GM21367 (cell line): ENCODE data around the gene GXYLT2.
"Not testable (repeated sequence)": the region's sequence is repeated elsewhere in the genome, so short reads cannot be mapped to it uniquely, and the experiment has no call there.

Experiments used
- ATAC-seq: cut with Tn5 transposase; IDR thresholded peaks from one replicate; pipeline ENCODE4 v1.9.1; 2021; ENCODE audit not compliant: unreplicated experiment

Gene GXYLT2

DNA sequence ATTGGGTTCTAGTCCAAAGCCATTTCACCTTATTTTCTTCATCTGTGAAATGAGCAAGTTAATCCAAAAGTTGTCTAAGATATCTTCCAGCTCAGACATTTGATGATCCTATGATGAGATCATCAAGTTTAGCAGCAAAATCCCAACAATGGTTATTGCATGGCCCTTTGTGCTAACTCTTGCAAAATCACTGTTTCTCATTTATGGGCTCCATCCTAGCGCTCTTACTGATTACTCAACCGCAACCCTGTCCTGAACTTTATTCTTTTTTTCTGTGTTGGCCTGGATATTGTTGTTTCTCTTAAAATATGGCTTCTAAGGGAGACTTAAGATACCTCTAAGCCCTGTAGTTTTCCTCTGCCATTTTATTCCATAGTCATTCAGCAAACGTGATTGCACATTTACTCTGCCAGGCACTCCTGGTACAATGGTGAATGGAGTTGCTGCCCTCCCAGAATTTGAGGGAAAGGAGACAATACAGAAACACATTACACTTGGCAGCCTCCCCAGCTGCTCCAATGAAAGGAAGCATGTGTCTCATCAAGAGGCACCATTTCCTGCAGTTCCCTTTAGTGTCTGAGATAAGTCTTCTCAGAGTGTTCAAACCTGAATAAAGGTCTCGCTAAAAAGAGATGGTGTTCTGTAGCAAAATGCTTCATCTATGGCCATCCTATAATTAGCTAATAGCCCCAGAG lies 4.4 kb downstream of the GXYLT2 start:
- no peak for ATAC-seq

DNA sequence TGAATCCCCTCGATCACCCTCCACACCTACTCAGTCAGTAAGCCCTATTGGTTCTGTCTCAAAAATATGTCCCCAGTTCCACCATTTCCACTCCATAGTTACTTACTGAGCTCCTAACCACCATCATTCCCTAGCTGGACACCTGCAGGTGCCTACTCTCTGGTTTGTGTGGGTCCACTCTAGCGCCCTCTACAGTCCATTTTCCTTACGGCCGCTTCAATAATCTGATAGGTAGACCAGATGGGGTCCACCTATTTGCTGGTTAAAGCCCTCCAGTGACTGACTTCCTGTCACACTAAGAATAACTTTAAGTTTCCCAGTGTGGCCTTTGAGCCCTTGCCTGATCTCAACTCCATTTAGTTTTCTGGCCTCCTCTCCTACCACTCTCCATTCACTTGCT lies 5.0 kb downstream of the GXYLT2 start:
- no peak for ATAC-seq

DNA sequence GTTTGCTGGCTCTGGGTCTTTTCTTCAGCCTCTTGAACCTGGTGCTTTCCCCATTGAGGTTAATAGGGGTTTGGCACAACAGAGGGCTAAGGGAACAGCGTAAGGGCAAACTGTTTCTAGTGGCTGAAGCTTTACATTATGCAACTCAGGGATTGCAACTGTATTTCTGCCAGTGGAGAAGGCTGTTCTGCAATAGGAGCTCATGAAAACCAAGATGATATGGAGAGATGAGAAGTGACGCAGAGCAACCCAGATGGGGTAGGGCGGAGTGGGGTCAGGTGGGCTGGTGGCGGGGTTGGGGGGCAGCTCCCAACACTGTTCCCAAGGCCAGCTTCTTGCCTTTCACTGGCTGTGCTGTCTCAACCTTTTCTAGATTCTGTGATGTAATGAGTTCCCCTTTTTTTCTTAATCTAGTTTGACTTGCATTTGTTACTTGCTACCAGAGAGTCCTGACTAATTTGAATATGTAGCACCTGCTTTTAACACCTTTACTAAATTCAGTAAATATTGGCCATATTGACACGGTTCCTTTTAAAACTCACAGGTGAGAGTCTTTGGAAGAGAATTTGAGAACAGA lies 7.2 kb downstream of the GXYLT2 start:
- no peak for ATAC-seq

DNA sequence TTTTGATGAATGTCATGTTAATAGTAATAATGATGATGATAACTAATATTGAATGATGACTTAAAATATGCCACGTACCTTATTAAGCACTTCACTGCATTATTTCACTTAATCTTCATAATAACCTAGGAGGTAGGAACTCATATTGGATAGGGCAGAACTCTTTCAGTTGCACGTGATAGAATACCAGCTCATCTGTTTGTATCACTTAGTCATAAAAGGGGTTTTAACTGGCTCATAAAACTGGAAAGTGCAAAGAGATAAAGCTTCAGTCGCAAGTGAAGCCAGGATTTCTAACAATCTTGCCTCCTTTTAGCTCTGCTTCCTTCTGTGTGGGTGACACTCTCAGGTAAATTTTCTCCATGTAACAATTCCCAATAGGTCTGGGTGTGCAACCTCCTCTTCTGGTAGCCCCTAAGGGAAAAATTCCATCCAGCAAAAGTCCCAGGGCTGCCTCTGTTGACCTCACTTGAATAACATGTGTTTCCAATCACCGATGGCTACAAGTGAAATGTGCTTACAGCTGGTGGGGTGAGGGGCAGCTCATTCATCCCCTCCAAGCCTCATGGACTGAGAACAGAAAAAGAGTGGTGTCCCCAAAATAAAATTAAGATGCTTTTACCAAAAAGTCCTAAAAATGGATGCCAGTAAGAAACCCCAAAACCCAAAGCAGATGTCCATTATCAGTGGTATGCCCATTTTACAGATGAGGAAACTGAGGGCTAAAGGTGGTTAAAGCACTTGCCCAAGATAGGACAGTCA lies 9.3 kb downstream of the GXYLT2 start:
- ATAC-seq: no peak

DNA sequence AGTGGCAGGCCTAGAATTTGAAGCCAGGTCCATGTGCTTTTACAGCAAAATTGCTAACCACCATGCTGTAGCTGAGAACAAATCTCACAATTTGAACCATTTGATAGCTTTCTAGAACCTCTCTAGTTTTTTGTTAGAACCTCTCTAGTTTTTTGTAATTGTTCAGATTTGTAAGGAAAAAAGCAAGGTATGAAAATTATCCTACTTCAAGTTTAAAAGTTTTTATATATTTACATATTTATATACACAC lies 9.8 kb downstream of the GXYLT2 start:
- no peak for ATAC-seq

DNA sequence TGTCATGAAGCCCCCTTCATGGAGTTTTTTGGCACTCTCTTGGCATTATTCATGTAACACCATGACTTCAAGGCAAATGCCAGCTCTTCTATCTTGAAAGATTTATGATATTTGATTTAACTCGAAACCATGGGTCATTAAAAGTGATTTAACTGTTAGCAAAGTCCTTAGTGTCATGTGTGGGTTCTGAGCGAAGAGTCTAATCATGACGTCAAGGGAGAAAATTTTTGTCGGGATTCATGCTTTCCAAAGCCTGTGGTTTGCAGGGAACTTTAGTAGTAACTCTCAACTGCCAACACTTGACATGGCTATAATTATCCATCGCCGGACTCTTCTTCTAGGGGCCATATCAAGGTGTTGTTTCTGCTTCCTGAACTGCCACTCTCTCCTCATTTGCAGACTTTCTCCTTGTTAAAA lies 11.5 kb downstream of the GXYLT2 start:
- ATAC-seq: no peak

DNA sequence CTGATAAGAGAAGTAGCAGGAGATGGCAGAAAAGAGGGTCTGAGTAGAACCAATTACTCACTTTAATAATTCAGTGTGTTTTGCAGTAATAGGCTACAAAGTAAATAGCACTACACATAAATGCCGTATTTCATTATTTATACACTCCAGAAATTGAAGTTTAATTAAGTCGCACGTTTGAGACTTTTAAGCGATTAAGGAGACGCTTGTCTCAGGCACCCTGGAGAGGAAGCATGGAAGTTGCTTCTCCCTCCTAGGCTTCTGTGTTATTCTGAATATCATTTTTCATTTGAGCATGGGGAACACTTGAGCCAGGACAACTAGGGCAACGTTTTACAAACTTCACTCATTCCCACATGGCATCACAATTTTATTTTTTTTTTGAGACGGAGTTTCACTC lies 12.2 kb downstream of the GXYLT2 start:
- no peak for ATAC-seq

DNA sequence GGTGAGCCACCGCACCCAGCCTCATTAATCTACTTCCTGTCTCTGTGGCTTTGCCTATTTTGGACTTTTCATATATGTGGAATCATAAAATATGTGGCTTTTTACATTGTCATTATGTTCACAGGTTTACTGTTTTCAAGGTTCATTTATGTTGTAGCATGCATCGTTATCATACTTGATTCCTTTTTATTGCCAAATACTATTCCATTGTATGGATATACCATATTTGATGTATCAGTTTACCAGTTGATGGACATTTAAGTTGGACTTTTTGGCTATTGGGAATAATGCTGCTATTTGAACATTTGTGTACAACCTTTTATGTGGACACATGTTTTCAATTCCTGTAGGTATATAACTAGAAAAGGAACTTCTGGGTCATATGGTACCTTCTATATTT lies 14.0 kb downstream of the GXYLT2 start:
- ATAC-seq: no peak

DNA sequence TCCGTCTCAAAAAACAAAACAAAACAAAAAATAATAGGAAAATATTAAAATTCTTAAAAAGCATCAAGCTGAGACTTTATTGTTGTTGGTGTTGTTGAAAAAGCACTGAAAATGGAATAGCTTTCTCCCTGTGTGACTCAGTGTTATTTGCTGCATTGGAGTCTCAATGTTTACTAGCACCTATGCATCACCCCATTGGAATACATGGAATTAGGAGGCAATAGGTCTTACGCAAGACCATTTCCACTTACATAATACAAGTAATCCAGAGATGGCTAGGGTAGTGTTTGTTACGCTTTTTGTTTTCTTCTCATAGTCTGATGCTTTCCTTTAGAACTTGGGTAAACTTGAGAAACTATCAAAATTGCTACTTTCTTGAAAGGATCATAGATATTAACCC lies 15.2 kb downstream of the GXYLT2 start:
- no peak for ATAC-seq

DNA sequence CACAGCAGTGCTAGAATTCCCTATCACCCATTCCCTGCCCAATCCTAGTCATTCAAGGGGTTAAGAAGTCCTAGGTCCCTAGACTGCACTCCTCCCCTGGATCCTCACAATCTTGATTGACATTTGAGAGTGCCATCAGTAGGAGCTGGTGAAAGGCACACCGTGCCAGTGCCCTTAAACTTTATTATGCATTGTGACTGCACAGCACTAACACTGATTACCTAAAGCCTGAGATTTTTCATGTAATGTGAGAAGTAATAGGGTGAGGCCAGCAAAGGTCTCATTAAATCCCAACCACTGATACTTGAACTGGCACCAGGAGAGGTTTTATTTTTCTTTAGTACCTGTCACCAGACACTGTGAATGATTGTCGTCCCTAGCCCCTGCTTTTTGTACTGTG lies 16.3 kb downstream of the GXYLT2 start:
- no peak for ATAC-seq

DNA sequence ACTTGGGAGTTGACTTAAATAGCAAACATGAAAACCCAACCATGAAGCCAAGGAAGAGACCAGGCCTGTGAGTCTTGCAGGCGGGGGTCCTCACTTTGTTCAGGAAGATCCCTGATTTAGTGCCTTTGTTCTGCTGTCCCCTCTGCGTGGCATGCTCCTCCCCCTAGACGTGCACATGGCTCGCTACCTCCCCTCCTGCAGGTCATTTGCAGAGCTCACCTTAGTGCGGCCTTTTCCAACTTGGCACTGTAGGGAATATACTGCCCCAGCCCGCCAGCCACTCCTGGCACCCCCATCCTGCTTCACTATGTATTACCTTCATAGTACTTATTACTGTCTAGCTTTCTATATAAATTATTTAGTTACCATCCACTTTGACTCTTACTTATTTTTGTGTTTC lies 18.3 kb downstream of the GXYLT2 start:
- no peak for ATAC-seq

DNA sequence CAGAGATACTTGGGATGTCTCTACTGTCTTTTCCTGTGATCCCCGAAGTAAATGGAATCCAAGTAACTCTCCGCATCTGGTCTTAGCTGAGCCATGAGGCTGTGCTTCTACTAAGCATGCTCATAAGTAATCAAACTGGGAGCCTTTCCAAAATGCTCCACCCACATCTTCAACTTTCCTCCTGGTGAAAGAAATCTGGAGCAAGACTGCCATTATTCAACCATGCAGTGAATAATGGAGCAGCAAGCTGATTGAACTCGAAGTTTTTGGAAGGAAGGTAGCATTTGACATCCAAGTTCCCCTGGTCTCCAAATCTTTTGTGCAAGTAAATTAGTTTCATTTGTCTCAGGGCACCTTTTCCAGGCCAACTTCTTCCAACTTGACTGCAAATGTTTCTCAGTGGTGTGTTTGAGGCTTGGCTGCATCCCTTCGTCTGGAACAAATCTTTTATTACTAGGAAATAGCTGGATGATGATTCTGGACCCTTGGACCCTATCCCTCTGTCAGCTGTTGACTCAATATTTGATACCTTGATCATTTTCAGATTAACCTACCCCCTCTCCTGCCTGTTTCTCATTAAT lies 19.4 kb downstream of the GXYLT2 start:
- no peak for ATAC-seq

DNA sequence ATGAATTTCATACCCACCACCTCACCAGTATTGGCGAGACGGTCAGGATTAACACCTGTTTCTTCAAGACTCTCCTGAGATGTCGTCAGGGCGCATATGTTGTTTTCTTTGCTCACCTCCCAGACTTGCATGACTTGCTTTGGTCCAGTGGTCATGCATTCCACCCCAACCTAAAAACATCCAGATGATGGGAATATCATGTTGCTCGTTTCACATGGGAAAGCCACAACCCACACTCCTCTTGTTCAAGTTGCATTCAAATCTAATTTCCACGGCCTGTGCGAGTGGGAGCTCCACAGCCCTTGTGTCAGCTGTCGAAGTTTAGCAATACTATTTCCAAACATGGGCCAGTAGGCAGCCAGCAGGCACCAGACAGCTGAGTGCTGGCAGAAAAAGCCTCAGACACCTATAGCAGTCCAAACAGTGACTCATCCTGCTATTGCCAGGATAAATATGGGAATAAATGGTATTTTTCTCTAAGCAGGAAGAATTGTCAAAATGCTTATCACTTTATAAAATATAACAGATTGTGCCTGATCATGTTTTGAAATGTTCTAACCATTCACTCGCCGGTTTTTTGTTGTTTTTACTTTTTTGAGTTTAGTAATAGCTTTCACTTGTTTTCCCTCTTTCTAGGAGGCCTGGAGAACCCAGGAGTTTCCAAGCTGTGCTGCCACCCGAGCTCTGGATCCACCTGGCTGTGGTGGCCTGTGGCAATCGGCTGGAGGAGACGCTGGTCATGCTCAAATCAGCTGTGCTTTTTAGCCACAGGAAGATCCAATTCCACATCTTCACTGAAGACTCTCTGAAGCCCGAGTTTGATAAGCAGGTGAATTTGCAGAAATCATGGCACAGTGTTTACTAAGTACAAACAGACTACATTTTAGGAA lies 20.1 kb downstream of the GXYLT2 start:
- ATAC-seq: no peak

DNA sequence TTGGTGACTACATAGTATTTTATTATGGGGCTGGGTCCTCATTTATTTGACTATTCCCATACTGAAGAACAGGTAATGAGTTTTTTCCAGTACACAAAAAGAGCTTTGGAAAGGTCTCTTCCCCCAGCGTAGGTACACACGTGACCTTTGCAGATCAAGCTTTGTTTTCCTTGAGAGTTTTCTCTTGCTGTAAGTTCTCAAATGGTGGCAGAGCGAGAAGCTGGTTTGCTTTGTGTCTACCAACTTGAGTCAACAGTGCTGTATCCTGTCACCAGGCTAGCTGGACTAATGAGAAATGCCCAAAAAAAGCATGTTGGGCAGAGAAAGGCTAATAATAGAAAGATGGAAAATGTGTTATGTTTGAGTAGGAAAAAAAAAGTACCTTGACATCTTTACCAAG lies 21.7 kb downstream of the GXYLT2 start:
- no peak for ATAC-seq

DNA sequence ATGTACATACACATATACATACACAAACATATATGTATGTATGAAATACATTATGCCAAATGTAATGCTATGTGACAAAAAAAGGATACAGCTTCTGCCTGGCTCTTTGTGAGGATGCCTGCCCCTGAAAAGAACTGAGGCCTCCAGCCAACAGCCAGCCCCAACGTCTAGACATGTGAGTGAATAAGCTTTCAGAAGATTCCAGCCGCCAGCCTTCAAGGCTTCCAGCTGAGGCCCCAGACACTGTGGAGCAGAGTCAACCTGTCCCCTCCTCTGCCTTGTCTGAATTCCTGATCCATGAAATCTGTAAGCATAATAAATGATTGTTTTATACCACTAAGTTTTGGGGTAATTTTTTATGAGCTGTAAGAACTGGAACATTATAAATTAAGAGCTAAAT lies 24.7 kb downstream of the GXYLT2 start:
- ATAC-seq: no peak

DNA sequence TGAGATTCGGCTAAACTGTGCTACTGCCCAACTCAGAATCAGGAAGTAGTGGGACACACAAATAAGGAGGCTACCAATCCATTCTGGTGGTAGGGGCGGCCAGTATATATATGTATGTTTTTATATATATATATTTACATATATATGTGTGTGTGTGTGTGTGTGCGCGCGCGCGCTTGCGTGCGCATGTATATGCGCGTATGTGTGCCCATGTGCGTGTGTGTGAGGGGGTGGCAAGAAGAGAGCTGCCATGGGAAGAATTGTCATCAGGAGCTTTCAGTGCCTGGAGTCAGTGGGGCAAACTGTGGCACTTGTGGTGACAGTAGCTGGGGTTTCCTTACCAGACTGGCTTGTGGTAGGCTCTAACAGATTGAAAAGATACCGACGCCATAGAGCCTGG lies 26.5 kb downstream of the GXYLT2 start:
- ATAC-seq: no peak

DNA sequence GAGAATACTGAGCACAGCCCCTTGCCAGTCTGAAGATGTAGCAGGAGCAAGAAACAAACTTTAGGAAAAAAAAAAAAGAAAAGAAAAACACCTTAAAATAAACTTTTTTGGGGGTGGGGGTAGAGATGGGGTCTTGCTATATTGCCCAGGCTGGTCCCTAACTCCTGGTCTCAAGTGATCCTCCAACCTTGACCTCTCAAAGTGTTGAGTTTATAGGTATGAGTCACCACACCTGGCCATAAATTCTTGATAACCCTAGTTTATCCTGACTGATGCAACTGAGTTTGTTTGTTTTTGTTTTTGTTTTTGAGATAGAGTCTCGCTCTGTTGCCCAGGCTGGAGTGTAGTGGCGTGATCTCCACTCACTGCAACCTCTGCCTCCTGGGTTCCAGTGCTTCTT lies 28.4 kb downstream of the GXYLT2 start:
- ATAC-seq: no peak

DNA sequence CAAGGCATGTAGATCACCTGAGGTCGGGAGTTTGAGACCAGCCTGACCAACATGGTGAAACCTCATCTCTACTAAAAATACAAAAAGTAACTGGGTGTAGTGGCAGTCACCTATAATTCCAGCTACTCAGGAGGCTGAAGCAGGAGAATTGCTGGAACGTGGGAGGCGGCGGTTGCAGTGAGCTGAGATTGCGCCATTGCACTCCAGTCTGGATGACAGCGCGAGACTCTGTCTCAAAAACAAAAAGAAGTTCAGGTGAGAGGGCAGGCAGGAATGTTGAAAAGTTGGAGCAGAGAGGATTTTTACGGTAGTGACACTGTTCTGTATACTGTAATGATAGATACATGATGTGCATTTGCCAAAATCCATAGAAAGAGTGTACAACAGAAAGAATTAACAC lies 31.7 kb downstream of the GXYLT2 start:
- ATAC-seq: no peak

DNA sequence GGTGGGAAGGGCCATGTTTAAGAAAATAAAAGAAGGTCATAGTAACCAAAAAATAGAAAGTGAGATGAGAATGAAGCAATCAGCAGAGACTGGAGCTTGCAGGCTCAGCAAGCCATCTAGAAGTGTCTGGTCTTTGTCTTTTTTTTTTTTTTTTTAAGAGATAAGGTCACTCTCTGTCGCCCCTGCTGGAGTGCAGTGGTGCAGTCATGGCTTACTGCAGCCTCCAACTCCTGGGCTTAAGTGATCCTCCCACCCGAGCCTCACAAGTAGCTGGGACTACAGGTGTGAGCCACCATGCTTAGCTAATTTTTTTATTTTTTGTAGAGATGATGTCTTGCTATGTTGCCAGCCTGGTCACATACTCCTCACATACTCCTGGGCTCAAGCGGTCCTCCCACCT lies 36.2 kb downstream of the GXYLT2 start:
- ATAC-seq: no peak

DNA sequence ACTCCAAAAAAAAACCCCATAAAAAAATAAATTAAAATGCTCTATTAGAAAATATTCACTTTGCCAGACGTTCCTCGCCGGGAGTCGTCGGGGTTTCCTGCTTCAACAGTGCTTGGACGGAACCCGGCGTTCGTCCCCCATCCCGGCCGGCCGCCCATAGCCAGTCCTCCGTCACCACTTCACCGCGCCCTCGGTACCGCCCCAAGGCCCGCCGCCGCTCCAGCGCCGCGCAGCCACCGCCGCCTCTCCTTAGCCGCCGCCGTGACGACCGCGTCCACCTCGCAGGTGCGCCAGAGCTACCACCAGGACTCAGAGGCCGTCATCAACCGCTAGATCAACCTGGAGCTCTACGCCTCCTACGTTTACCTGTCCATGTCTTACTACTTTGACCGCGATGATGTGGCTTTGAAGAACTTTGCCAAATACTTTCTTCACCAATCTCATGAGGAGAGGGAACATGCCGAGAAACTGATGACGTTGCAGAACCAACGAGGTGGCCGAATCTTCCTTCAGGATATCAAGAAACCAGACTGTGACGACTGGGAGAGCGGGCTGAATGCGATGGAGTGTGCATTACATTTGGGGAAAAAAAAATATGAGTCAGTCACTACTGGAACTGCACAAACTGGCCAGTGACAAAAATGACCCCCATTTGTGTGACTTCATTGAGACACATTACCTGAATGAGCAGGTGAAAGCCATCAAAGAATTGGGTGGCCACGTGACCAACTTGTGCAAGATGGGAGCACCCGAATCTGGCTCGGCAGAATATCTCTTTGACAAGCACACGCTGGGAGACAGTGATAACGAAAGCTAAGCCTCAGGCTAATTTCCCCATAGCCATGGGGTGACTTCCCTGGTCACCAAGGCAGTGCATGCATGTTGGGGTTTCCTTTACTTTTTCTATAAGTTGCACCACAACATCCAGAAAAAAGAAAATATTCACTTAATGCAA lies 41.2 kb downstream of the GXYLT2 start:
- ATAC-seq: not testable (repeated sequence)
